Stimulated activated CD8-positive, alpha-beta memory T cell treated with anti-CD3 and anti-CD28 coated beads, Interleukin-12 subunit alpha, Interleukin-12 subunit beta, amount 100 ng/mL, for 24 hours (primary cell): ENCODE data around the gene FAM43A.

Experiments used
- DNase-seq: peaks from one replicate; pipeline ENCODE4 v3.0.0-alpha.2; 2020; ENCODE audit errors: extremely low read depth

FAM43A gene

GRCh38 chr3:194707147-194707540 is 21.5 kb downstream of the FAM43A start:
- no peak for DNase-seq

DNA sequence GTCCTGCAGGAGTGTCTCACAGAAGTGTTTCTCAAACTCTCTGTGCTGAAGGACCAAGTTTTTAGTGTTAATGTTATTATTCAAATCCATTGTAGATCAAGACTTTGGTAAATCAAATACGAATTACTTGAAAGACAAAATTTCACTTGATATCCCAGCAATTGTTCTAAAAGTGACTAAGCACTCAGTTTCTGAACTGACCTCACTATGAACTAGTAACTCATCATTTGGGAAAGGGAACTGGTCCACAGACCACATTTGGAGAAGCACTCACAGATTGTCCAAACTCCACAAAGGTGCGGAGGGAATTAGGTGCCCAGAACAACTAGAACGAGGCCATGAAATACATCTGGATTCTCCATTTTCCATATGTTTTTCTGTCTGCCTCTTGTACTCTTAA is 25.6 kb downstream of the FAM43A start:
- DNase-seq = no peak

DNA sequence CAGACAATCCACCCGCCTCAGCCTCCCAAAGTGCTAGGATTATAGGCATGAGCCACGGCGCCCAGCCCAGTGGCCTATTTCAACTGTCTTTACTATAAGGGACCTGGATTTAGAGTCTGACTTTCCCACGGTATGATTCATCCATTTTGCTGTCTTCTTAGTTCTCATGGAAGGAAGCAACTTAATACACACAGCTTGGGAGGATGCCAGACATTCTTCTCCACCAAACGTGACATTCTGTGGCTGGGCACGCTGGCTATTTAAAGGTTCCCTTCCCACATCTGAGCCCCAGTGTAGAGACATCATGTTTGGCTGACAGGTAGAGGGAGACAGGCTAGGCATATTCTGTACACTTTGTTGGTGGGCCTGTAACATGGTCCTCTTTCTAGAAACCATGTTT is 26.2 kb downstream of the FAM43A start:
- no peak for DNase-seq

DNA sequence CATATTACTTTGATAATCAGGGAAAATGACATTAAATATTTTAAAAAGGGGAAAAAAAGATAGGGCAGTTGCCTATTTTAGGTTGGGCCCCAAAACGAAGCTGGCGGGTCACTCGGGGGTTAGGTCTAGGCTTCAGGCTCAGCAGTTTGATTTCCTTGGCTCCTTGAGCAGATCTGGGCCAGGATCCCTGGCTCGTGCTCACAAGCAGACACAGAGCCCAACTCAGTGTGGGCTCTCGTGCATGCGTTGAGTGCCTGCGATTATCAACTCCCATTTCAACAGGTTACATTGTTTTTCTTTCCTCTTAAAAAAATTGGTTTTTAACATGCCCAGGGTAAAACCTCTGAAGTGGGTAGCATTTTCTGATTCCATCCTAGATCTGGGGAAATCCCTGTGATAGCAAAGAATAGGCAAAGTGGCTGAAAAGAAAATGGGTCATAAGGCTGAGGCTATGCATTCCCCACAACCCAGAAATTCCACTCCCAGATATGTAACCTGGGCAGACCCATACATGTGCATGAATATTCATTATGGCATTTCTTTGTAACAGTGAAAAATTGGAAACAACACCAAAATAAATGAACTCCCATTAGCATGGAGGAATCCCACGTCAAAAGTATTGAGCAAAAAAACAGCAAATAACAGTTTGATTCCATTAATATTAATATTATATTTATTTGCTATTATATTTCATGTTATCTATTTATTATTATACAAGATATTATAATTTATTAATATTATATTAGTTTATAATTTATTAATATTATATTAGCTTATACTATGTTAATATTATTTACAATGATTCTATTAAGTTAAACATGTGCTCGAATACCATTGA is 27.8 kb downstream of the FAM43A start:
- DNase-seq = no peak

DNA sequence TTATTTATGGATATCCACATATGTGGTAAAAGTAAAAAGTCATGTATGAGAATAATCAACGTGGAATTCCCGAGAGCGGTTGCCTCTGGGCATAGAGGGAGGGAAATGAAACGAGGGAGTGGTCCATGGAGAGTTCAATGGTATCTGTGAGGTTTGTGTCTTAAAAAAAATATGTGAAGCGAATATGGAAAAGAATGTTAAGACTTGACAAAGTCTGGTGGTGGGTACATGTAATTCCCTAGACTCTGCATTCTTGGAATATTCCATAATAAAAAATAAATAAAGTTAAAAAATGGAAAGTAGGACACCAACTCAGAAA is 28.4 kb downstream of the FAM43A start:
- no peak for DNase-seq

GRCh38 chr3:194714564-194714963 is 28.9 kb downstream of the FAM43A start:
- no peak for DNase-seq

- no peak for DNase-seq
Observed at GRCh38 chr3:194715022-194715800, 29.5 kb downstream of the FAM43A start.

DNA sequence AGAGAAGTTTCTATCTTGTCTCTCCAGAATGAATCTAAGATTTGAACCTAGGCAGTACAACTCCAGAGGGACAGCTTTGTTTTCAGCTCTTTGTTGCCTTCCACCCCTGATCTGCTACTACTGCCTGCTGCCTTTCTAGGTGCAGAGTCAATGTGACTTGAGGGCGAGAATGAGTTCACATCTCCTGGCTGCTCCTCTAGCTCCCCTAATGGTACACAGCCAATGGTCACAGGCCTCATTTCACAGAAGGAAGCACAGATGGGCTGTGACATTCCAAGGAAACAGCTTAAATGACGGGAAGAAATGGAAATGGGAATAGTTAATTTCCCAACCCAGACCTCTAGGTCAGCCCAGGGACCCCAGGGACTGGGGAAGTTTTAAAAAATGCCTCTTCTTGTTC is 32.4 kb downstream of the FAM43A start:
- DNase-seq = no peak

- DNase-seq = no peak
Observed at GRCh38 chr3:194720048-194720447, 34.4 kb downstream of the FAM43A start.

GRCh38 chr3:194723846-194724618 is 38.3 kb downstream of the FAM43A start:
- no peak for DNase-seq

DNA sequence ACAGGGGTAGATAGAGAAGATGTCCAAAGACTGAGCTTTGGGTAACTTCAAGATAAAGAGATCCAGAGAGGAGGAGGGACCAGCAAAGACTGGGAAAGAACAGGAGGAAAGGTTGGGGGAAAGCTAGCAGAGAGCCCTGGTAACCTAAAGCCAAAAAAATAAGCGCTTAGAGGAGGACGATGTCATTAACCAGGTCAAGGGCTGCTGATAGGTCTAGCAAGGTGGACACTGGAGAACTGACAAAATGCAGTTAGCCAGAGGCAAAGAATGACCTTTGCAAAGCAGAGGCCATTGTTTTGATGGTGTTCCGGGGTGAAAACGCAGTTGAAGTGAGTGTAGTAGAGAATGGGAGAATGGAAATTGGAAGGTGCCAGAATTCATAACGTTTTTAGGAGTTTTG is 39.7 kb downstream of the FAM43A start:
- no peak for DNase-seq

GRCh38 chr3:194727435-194728128 is 41.9 kb downstream of the FAM43A start:
- no peak for DNase-seq

DNA sequence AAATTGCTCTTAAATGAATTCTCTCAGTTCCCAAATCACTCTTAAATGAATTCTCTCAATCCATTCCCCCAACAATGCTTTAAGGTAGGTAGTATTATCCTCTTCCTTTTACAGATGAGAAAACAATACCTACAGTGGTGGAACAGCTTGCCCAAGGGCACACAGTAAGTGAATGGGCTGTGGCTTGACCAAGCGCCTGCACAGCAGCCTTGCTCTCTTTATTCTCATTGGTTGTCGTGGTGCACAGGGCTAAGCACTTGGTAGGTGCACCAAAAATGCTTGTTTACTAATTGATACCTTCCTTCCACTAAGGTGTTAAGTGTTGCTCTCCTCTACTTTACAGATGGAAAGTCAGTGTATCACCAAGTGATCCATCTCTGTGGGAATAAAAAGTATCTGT is 43.3 kb downstream of the FAM43A start:
- DNase-seq = no peak

DNA sequence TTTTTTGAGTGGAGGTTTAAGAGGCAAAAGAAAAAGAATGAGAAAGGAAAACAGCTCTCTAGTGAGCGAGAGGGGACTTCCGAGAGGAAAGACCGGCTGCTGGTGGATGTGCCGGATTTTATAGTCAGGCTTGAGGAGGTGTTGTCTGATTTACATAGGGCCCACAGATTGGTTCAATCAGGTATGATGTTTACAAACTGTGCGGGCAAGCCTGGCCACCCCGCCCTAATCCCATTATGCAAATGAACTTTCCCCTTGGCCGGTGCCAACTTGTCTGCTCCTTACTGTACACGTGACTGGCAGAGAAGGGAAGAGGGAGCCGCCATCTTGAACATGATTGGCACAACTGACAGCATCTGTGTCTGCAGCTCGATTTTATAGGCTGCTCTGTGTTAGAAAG is 44.7 kb downstream of the FAM43A start:
- DNase-seq = no peak

- no peak for DNase-seq
Observed at GRCh38 chr3:194731506-194732073, 45.9 kb downstream of the FAM43A start.

DNA sequence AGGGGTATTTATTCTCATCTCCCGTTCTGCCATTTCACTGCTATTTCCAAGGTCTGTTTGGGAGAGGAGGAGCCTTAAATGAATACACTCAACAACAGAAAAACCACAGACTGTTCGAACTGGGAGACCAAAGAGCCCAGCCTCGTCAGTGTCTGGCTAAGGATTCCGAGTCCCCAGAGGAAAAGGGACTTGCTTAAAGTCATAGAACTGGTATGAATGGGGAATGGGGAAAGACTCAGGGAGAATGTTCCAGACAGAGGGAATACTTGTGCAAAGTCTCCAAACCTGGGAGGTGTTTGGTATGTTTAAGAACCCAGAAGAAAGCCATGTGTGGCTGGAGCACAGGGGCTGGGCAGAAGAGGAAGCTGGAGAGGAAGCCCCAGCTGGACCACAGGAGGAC is 46.9 kb downstream of the FAM43A start:
- DNase-seq = no peak

GRCh38 chr3:194736277-194736895 is 50.7 kb downstream of the FAM43A start:
- no peak for DNase-seq

DNA sequence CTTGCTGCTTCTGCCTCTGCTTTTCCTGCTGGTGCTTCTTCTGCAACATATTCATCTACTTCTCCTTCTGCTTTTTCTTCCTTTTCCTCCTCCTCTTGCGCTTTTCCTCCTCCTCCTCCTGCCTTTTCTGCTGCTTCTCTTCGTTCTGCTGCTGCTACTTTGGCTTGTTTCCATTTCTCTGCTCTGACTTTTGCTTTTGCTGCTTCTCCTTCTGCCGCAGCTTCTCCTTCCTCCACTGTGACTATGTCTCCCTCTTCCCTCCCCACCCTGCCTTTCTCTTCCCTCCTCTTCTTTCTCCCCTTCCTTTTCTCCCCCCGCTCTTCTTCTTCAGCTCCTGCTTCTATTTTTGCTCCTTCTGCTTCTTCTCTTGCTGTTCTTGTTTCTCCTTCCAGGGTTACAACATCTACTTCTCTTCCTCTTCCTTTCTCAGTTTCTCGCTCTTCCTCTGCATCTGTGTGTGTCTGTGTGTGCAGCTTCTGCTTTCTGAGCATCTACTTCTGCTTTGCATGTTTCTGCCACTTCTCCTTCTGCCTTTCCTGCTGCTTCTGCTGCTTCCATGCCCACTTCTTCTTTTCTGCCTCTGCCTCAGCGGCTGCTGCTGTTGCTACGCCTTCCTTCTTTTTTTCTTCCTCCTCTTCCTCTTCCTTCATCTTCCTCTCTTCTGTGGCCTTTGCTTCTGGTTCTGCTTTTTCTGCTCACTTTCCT is 51.4 kb downstream of the FAM43A start:
- DNase-seq = no peak
